ENCODE results near the gene SLC13A5.

DNA sequence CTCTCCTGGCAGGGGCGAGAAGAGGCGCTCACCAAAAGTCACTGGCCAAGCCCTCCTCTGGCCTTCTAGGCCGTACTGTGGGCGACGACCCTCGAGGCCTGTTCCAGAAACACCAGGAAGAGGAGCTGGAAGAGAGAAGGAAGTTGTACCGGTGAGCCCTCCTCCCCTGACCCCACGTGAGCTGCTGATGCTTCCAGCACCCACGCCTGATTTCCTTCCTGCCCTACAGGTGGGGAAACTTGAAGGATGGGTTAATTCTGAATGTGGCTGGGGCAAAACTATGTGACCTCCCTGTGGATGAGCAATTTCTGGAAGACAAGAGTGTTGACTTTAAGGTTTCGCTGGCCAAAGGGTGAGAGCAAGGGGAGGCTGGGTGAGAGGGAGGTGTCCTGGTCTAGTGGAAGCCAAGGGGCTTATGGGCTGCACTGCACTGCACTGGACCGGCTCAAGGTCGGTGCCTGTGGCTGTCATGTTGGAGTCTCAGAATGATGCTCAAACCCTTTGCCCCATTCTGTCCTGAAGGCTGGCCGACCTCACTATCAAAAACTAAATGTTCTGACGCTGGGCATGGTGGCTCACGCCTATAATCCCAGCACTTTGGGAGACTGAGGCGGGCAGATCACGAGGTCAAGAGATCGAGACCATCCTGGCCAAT lies 55.4 kb downstream of the SLC13A5 start:
- no peak for TF ChIP-seq EZH2 (IDR thresholded peaks at IDR 0.05; ENCODE audit: low read length, unreplicated experiment)
- TF ChIP-seq, protein P1, sequence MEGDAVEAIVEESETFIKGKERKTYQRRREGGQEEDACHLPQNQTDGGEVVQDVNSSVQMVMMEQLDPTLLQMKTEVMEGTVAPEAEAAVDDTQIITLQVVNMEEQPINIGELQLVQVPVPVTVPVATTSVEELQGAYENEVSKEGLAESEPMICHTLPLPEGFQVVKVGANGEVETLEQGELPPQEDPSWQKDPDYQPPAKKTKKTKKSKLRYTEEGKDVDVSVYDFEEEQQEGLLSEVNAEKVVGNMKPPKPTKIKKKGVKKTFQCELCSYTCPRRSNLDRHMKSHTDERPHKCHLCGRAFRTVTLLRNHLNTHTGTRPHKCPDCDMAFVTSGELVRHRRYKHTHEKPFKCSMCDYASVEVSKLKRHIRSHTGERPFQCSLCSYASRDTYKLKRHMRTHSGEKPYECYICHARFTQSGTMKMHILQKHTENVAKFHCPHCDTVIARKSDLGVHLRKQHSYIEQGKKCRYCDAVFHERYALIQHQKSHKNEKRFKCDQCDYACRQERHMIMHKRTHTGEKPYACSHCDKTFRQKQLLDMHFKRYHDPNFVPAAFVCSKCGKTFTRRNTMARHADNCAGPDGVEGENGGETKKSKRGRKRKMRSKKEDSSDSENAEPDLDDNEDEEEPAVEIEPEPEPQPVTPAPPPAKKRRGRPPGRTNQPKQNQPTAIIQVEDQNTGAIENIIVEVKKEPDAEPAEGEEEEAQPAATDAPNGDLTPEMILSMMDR (conservative IDR thresholded peaks at IDR 0.05; ENCODE audit: low read depth, low read length) = no peak
- no peak for TF ChIP-seq EZH2phosphoT487 (IDR thresholded peaks at IDR 0.05; ENCODE audit: borderline replicate concordance, low read length)

All from PC-3 (cell line).